NCI-H146 (cell line): Measurements from ENCODE around the gene RAPGEF3.

ENCODE experiments used
- DNase-seq: peaks from one replicate; lab custom pipeline; 2025; lab: John Stamatoyannopoulos, UW

The RAPGEF3 gene

GRCh38 chr12:47790676-47791350, 32.1 kb upstream of the RAPGEF3 start:
- DNase-seq, result no peak

GRCh38 chr12:47789712-47790489, 31.2 kb upstream of the RAPGEF3 start:
- DNase-seq, result no peak

GRCh38 chr12:47789141-47789540, 30.5 kb upstream of the RAPGEF3 start:
- DNase-seq, result no peak

DNA sequence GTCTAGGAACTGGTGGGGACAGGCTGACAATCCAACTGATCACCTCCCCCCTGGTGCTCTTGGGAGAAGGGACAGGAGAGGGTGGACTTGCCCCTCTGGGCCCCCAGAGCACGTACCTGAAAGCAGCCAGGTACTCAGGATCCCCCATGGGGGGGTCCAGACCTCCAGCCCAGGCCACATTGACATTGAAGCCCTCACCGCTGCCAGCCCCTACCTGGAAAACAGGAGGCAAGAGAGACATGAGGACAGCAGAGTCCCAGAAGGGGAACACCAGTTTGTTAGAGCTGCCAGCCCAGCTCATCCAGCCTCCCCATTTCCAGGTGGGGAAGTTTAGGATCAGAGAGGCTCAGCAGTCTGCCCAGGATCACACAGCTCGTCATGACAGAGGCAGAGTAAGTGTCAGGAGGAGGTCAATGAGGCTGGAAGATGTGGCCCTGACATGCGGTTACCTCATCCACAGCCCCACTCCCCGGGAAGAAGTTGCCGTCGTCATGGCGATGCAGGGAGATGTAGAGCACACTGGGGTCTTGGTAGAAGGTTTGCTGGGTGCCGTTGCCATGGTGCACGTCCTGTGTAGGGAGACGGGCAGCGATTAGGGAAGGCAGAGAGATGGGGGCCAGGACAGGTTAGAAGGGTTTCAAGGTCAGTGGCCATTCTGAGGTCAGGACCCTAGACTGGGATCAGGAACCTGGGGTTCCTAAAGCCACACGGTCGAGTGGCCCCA, 29.1 kb upstream of the RAPGEF3 start:
- DNase-seq, result no peak

DNA sequence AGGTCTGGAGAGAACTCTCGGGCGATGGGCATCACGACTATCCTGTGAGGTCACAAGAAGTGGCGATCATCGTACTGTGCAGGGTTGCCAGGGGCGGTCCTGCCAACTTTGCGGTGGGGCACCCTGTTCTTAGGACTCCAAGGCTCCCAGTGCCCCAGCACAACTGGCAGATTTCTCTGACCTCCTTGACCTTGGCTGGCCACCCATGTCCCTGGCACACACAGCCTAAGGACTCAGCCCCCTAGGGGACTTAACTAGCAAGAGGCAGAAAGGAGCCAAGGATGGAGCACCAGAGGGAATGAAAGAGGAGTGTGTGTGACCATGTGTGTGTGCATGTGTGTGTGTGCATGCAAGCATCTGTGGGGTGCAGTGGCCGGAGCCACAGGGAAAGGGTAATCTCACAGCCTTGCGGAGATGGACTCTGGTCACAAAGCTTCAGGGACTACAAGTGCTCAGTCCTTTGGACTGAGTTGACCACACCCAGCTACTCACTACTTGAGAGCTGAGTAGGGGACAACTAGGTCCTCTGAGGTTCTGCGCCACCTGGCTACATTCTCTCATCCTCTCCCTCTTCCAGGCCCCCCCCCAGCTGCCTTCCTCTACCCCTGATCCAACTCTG, 28.1 kb upstream of the RAPGEF3 start:
- DNase-seq, result no peak

- DNase-seq, result no peak
Measured at GRCh38 chr12:47785887-47786661, 27.4 kb upstream of the RAPGEF3 start.

- no peak for DNase-seq
Measured at GRCh38 chr12:47785036-47785886, 26.6 kb upstream of the RAPGEF3 start.

DNA sequence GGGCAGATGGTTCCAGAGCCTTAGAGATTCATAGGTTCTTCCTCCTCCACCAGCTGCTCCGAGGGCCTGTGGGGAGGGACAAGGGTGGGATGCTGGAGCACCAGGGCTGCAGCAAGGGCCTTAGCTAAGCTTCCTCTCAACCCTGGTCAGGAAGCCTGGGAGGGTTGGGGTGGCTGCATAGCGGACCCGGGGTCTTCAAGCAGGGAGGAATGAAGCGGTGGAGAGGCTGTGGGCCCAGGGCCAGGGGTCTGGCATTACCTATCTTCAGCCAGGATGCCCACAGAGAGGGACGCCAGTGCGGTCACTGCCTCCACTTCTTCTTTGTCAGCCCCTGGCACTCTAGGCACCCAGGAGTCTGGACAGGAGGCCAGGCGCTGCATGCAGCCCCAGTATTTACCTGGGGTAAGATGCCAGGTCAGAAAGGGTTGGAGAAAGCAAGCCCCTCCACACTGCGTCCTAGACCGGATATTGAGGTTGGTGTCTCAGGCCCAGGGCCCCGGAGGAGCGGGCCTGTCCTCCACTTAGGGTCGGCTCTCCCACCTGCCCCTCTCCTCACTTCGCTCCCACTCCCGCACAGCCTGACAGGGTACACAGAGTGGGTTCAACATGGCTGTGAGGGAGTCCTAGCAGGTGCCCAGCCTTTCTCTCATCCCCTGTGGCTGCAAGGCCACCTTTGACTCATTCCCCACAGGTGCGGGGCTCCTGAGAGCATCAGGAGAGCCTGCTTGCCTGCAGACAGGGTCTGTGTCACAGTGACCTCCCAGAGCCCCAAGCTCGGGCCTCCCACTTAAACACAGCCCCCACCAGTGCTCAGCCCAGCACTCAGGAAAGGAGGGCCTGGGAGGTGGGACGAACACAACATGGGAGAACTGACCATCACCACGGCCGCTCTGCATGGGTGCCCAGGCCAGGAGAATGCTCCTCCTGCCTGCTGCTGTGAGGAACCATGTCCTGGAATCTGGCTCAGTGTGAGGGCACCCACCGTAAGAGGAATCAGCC, 25.4 kb upstream of the RAPGEF3 start:
- DNase-seq, result no peak

DNA sequence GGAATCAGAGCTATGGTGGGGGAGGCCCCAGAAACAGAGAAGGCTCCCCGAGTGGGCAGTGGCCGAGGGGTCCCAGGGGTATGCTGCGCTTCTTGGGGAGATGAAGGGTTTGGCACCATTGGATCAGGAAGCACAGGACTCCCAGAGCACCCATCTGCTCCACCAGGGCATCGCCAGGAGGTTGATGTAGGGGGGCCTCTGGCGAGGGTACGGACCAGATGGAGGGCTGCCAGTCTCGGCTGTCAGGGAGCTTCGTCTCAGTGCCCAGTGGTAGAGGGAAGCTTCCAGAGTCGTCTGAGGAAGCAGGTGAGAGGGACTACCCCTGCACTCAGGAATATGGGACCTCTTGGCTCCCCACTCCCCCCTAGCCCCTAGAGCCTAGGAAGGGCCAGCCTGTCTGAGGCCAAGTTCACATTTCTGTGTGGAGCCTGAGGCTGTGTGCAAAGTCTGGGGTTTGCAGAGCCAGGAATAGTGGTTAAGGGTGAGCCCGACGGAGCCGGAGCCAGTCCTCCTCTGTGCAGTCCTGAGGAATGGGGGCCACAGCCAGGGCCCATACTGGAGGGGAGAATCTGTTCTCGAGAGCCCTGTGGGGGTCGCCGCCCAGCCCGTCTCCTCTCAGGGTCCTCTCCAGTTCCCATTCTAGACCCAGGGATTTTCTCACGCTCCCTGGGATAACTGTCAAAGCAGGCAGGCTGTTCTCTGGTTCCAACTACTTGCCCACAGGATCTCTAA, 24.5 kb upstream of the RAPGEF3 start:
- no peak for DNase-seq

DNA sequence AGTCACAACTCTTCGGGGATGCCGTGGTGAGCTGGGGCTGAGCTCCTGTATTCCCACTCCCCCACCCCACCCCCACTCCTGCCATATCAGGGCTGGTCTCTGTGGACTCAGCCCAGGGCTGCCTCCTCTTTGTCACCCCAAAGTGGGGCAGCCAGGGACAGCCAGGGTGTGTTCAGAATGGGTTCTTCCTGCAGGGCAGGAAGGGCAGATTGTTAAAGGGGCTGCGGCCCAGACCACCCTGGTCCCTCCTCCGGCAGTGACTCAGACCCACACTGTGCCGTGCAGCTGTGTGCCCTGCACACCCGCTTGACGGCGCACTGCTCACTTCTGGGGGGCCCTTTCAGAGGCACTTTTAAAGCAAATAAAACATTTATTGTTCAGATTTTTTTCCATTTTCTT, 23.7 kb upstream of the RAPGEF3 start:
- no peak for DNase-seq

- no peak for DNase-seq
Measured at GRCh38 chr12:47781479-47782371, 23.0 kb upstream of the RAPGEF3 start.

DNA sequence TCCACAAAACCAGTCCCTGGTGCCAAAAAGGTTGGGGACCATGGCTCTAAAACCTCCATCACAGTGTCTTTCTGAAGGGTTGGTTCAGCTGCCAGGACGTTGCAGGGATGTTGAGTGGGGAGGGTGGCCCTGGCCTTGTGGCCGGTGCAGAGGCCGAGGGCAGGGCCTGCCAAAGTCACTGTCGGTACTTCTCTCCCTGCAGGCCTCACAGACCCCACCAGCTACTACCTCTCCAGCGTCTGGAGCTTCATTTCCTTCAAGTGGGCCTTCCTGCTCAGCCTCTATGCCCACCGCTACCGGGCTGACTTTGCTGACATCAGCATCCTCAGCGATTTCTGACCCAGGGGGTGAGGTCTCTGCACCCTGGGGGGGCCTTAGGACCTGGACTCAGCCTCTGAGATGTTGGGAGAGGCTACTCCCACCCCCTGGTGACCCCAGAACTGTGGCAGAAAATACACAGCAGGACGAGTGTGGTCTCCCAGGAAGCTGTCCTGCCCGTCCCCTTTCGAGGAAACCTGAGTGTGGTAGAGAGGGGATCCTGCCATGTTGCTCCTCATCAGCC, 21.3 kb upstream of the RAPGEF3 start:
- DNase-seq, result no peak

GRCh38 chr12:47779301-47779942, 20.7 kb upstream of the RAPGEF3 start:
- DNase-seq, result peak; percentile 74

DNA sequence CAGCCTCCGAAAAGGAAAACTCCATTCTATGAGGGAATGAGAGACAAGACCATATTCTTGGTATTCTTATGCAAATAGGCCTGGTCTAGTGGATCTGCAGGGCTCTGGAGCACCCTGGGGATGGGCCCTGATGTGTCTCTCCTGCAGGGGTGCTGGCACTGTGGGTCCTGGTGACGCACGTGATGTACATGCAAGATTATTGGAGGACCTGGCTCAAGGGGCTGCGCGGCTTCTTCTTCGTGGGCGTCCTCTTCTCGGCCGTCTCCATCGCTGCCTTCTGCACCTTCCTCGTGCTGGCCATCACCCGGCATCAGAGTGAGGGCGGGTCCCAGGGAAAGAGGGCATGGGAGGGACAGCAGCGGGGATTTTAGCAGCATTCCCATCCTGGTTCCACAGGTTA, 20.2 kb upstream of the RAPGEF3 start:
- DNase-seq, result no peak

DNA sequence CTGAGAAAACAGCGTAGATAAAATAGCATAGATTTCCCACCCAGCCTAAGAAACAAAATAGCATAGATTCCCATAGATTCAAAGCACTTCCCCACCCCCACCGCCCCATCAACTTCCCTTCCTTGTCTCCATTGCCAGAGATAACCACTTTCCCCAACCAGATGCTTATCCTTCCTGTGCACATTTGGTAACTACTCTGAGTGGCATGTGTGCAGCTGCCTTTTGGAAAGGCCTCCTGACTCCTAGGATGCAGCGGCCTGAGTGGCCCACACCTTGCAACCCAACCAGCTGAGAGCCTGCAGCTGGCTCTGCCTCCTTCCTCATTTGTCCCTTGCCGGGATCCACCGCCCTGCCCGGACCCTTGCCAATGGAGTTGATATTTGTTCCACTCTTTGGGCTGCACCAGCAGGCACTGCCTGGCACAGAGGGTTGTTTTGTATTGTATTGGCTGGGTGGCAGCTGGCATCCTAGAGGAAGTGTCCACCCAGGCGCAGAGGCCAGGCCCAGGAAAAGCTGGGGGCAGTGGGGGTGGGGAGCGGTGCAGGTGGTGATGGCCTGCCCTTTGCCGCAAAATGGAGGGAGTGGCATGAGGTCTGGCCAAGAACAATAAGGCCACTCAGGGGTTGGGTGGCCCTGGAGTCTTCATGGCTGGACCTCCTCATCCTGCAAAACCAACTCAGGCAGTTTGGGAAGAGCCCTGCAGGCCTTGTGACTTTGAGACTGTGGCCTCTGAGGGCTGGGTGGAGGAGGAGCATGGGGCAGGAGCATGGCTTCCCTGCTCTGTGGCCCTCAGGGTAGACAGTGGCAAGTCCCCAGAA, 19.3 kb upstream of the RAPGEF3 start:
- DNase-seq, result no peak

GRCh38 chr12:47777151-47777550, 18.5 kb upstream of the RAPGEF3 start:
- no peak for DNase-seq
